HG03025 (cell line): Measurements from ENCODE around the gene SEC14L1.

ENCODE experiments used
- ATAC-seq: cut with Tn5 transposase; IDR thresholded peaks from one replicate; pipeline ENCODE4 v1.9.1; 2021; ENCODE audit warnings: mild to moderate bottlenecking, moderate library complexity; ENCODE audit not compliant: unreplicated experiment, low FRiP score

SEC14L1 gene

DNA sequence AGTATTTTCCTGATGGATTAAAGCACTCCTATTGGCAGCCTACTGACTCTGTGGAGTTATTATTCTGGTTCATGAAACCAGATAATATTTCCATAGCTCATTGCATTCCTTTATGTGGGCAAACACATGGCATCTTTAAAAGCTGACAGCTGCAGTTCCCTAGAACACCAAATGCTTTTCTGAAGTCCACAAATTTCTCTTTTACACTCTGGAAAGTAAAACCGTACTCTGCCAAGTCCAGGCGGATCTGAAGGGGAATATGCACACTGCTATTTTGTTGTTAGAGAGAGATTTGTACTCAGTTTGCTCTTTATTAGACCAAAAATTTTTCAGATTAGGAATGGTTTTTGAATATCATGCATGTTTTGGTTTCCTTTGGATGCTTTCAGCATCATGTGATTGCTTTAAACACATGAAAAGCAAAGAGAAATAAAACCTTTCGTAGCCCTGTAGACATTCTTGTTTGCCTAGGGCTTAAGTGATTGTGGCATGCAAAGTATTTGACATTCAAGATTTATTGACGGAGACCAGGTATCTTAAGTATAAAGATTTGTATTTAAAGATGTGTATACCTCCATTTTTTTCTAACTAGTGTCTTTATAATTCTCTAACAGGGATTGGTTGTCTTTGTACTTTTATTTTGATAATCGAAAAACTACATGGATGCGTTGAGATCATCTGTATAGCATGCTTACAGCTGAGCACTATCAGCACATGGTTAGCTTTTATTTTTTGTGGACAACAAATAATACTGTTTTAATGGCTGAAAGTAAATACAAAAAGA is 19.5 kb downstream of the SEC14L1 start:
- no peak for ATAC-seq

DNA sequence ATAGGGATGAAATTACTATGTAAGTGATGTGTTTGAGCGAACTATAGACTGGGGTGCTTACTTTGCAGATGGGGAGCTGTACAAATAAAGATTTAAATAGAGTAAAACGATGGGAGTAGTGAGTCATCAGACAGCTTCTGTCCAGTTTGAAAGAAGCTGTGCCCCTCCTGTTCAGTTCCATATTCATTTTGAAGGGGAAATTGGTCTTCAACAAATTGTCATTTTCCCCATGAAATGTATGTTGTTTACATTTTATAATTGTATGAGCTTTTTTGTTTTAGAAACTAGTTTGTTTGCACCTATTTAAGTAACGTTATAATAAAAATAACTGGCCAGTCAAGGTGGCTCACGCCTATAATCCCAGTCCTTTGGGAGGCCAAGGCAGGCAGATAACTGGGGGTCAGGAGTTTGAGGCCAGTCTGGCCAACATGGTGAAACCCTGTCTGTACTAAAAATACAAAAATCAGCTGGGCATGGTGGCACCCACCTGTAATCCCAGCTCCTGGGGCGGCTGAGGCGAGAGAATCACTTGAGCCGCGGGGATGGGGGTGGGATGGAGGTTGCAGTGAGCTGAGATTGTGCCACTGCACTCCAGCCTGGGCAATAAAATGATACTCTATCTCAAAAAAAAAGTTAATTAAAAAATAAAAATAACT is 20.2 kb downstream of the SEC14L1 start:
- no peak for ATAC-seq

DNA sequence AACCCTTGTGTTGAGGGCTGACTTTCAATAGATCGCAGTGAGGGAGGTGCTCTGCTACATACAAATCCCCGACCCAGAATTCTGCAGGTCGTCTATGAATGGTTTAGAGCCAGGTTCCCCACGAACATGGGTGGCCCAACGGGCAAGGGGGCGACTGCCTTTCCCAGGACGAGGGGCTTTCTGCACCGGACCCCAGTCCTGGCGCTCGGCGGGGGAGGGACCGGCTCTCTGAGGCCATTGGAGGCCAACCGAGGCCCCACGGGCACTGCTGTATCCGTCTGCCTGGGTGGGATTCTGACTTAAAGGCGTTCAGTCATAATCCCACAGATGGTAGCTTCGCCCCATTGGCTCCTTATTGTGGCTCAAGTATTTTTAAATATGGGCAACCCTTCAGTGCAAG is 21.2 kb downstream of the SEC14L1 start:
- no peak for ATAC-seq

DNA sequence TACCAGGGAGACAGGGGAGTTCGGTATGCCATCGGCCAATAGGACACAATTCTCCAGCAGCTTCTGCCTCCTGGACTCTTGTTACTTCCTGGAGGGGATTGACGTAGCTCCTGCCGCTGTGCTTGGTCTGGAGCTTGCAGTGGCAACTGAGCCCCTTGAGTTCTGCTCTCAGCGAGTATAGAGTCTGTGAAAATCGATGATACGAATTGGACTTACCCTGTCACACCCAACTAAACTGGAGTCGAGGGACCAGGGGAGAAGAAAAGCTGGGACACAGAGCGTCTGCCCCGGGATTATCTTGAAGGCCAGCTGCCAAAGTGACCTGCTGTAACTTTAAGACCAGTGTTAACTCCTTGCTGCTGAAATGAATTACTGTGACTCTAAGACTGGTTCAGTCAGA is 22.2 kb downstream of the SEC14L1 start:
- ATAC-seq: no peak

DNA sequence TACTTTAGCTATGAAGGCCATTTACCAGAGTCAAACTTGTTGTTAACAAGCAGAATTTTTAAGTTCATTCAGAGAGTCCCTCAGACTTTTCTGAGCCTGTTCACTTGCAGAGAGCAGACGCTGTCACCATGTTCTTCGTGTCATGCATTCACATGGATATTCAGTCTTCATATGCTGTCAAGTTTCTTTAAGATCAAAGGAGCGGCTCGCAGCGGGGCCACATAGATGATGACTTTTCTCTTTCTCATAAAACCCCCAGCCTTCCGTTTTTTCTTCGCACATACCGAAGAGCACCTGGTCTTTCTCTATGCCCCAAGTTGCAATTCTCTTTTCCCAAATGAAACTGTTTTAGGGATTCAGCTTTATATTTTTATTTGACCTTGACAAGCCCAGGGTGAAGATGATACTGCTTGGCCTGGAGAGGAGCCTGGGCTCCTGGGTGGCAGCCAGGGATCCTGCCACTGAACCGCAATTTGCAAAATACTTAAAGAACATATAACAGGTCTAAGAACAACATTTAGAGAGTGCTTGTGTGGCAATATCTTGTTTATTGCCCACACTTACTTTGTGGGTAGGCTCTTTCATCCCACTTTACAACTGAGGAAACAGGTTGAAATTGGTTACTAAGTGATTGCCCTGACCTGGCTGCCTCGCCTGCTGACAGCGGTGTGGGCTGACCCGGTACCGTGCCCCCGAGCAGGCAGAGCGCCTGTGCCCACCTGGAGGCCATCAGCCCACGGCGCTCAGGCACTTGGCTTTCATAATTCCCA is 22.9 kb downstream of the SEC14L1 start:
- no peak for ATAC-seq

DNA sequence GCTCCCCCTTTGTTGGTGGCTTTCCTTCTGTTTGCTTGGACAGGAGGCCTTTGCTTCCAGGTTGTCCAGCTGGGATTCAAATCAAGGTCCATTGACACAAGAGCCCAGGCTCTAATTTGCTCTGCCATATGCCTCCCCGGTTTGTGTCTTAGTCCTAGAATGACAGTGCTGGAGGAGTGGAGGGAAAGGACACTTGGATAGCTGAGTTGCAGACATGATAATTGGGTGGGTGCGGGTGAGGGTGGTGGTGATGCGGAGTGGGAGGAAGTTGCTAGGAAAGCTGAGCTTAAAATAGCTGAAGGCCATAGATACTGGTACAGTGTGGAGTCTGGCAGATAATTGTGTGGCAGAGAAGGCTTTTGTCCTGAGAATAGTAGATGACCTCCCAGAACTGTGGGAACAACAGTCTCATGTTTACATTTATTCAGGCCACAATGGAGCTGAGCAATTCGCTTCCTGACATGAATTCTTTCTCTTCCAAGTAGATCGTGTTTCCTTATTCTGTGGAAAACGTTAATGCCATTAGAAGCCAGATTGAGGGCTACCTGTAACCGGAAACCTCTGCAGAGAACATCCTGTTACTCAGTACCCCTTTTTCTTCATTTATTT is 23.8 kb downstream of the SEC14L1 start:
- ATAC-seq: no peak

DNA sequence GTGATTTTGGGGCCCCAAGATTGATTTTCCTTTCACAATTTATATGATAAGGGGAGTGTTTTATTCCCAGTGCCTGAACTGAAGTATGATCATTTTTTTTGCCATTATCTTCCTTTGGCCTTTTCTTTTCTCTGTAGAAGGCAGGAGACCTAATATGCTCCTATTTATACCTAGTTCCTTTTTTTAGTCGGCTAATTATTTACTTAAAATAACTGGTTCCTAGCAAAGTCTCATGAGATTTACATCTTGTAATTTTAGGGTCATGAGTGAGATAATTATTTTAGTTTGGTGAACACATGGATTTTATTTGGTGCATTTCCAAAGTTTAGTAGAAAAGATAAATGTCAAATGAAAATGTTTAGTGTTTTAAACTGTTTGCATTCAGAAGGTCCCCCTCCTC is 24.8 kb downstream of the SEC14L1 start:
- ATAC-seq: no peak

DNA sequence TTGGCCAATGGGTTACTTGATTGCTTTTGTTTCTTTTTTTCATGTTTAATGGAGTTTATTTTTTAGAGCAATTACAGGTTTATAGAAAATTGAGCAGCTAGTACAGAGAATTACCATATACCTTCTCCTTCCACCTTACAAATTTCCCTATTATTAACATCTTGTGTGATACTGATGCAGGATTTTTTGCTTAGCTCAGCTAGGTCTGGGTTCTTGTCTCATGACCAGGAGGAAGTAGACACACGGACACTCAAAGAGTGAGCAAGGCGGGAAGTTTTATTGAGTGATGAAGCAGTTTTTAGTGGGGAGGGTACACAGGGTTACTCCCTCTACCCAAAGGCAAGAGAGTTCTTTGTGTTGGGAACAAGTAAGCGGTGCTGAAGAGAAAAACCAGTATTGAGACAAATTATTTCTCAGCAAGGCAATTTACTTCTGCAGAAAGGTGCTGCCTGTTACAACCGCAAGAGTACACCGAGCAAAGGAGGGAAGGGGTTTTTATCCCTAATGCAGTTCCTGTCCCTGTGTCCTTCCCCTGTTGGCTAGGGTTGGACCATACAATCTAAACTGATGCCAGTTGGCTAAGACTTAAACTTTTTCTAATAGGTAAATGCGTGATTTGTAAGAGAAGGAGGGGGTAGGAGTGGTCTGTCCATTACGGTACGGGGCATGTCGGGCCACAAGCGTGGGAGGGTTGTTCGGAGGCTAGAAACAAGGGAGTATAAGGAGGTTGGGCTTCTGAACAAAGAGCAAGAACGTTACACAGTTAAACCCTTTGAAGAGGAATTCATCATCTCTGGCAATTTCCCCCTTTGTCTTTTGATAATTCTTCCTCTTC is 26.9 kb downstream of the SEC14L1 start:
- no peak for ATAC-seq

DNA sequence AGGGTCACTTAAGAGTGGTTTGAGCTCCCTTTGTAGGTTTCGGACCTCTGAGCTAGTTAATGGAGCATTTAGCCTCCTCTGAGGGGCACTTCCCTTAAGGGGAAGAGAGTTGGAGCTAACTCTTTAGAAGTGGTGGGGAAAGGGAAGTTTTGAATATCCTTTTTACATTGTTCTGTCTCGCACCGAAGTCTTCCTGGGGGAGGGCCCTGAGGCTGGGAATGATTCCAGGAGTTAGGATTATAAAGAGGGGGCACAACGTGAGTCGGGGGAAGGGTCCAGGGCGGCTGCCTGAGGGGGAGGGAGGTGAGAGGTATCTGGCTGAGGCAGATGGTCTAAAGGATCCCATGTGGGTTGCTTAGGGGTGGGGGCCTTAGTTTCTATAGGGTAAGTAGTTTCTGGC is 32.3 kb downstream of the SEC14L1 start:
- ATAC-seq: no peak

DNA sequence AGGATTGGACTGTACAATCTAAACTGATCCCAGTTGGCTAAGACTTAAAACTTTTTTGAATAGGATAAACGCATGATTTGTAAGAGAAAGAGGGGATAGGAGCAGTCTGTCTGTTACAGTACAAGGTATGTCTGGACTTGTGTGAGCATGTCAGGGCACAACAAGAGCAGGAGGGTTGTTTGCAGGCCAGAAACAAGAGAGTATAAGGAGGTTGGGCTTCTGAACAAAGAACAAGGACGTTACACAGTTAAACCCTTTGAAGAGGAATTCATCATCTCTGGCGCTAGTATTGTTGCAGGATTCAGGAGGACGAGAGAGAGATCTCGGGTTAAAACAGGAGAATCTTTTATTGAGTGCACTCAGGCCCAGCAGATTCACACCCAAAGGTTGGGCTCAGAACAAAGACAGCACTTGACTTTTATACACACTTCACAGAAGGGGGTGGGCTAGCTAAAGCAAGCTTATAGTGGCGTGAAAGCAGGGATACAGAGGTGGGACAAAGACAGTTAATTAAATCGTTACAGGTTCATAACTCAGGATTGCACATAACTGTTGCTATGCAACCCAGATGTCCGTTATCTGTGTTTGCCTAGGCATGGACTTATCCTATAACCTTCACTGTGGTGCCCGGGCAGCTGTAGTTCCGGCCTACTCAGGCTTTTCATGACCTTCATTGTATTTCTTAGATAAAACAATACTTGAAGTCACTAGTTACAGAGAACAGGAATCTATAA is 34.3 kb downstream of the SEC14L1 start:
- ATAC-seq: no peak

DNA sequence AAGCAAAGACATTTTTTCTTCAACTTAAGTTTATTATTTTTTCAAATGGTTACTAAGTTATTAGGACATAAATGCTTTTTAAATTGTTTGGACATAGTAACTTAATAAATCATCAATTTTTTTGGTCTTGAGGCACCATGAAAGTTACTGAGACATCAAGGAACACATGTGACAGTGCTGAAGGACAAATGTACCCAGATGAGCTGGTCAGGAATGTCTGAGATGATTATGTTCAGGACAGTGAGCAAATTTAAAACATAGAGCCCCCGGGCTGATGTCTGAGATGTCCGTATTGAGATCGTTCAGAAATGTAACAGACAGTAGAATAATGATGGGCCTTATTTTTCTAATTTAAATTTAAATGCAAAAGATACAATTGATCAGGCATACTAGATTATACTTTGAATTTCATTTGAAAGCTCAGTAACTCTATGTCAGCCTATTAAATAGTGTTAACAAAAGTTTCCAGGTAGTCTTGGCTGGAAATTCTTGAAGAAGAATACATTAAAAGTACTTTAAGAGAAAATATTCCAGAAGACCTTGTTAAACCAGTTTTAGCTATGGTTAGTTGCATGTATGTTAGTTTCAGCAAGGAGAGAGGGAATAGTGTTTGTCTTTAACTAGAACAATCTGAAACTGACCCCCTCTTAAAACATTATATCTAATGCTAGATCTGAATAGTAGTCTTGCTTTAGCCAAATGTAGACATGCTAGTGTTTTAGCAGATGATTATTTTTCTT is 36.4 kb downstream of the SEC14L1 start:
- no peak for ATAC-seq

DNA sequence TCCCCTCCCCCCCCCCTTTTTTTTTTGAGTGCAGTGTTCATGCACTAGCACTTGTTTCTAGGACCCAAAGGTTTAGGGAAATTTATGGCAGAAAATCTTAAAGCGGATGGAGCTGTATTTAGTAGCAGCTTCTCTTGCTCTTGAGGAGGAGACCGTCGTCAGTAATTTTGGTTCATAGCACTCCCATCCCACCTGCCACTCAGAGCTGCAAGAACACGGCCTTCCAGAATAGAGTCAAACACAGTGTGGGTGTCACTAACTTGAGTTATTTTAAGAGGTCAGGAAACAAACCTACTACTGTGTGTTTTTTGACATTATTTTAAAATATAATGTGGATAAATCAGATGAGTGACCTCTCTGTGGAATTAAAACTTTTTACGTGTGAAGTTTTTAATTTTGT is 37.3 kb downstream of the SEC14L1 start:
- ATAC-seq: no peak

DNA sequence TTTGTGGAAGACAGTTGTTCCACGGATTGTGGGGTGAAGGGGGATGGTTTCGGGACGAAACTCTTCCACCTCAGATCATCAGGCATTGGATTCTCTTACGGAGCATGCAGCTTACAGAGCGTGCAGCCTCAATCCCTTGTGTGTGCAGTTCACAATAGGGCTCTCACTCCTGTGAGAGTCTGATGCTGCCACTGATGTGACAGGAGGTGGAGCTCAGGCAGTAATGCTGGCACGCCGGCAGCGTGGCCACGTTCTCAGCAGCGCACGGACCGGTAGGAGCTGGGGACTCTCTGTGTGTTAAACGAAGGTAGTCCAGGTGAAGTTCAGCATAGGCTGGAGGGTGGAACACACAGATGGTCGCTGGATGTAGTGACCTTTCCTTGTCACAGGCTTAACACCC is 37.8 kb downstream of the SEC14L1 start:
- ATAC-seq: no peak

DNA sequence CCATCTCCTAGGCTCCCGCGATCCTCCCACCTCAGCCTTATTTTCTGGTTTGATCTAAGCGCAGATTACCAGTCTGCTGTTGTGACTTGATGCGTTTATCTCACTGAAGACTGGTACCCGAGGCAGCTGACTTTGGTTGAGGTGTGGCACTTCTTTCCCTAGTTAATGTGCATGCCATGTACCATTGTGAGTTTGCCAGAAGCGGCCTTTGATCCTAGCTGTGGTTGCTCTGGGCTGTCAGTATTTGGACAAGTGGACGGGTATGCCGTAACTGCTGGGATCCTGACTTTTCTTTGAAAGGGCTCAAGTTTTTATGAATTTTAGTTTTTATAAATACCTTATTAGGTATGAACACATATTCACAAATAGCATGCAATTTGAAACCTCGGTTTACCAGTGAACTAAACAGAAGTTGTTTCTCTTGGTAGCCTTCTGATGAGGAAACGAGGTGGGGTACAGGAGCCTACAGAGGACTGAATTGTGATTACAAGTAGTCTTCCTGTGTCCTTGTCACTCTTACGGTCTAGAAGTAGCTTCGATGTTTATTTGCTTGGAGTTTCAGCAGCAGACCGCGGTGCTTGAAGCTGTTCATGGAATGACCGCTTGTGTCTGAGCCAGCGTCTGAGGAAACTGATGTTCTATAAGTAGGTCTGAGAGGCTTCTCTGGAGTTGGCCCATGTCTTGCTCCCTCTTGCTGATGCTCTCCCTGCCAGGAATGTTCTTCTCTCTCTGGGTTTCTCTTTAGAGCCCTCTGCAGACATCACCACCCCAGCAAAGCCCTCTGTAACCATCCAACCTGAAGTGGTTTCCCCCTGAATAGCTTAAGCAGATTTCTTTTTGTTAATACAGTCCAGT is 40.0 kb downstream of the SEC14L1 start:
- ATAC-seq: no peak

DNA sequence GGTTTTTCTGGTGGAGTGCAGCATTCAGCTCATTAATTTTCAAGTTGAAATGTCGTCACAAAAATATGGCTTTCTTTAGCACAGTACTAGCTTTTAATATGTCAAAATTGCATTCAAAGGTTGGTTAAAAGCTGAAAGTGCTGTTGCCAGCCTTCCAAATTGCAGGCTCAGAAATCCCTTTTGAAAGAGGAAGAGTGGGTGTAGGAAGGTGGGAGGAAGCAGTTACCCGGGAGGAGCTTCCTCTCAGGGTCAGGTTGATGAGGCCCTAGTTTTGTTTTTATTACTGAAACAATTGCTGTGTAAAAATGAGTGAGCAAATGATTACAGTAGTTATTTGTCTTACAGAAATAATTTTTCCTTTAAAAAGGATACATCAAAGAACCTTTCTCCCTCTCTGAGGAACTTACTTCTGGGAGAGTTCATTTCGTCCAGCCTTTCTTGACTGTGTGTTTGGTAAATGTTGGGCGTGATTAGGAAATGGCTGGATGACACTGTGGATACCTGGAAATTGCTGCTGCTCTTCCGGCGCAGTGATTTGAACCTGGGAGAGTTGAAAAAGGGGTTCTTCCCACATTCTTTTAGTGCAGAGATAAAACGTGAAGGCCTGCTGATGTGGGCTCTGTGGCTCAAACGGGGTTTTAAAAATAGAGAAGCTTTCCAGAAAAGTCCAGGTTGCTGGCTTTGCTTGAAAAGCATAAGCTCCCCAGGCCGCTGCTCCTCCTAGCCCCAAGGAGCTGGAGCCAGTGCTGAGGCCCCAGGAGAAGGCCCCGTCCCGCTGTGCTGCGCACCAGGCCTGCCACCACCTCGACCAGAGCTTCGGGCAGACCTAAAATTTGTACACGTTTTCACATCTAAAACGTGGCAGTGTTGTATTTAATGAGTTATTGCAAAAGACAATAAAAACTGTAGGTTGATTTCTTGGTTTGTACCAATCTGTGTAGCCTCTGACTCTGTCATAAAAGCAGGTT is 41.7 kb downstream of the SEC14L1 start:
- no peak for ATAC-seq

DNA sequence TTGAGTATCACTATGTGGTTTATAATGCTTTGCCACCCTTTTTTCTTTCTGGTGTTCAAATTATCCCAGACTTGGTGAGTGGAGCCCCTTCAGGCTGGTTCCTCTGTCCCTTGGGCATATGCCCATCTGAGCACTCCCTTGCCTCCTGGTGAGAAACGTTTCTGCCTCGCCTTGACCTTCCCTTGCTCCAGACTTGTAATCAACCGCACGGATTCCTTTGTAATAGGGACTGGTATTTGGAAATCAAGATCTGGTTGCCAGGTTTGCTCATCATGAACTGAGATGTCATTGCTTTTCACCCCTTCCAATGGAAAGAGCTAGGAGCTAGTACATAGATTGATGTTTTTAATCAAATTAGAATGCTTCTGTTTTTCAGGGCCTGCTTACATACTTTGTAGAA is 43.7 kb downstream of the SEC14L1 start:
- no peak for ATAC-seq

DNA sequence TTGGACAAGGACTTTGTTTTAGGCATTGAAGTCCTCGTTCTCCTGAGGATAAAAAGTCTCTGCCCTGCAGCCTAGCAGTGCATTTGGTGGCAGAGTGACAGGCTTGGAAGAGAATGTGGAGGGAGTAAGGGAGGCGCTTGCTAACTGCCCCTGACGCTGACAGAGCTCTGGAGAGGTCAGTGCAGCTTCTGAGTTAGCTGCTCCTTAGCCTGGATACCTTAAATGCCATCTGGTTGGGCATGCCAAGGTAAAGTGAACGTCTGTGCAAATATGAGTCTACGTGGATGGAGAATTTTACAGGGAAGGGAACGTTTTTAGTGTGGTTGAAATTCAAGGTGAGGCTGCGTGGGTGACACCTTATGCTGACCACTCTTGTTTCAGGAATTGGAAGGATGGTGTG is 44.4 kb downstream of the SEC14L1 start:
- ATAC-seq: no peak
